Measurements from ENCODE around the gene NEK7. TPM values are rescaled to one million over a fixed set of nuclear protein-coding genes. Genes with fewer than 3 reads are reported as not detected.

Gene NEK7
- total RNA-seq, 1 donor from 2014 or later = 98.1 TPM

DNA sequence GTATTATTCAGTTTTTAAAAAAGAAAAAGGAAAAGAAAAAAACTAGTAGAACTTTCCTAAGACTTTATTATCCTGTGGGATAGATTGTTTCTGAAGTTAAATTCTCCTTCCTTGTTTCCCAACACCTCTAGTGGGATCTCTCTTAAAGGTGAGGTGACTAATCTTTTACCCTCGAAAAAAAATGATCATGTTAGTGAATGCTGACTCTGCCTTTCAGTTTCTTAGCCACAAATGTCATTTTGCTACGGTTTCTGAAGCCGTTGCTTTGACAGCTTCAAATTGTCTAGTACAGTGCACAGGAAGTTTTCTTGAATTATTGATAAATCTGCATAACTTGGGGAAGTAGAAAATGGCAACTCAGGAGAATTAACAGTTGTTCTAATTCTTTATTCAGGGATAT, 13.0 kb upstream of the NEK7 start:
- intact Hi-C loops (cut with DNase I) = no loop called here
- DNase-seq (no peak), ATAC-seq (no peak)
- no peaks in the 10 kb centered on the region for H3K4me1 ChIP-seq
- H3K9me3 ChIP-seq = no peaks in the 10 kb centered on the region
- H3K4me3 ChIP-seq = no peak overlapping the region
- H3K36me3 ChIP-seq = no peaks in the 10 kb centered on the region
- H3K27ac ChIP-seq = no peak overlapping the region
- no peaks in the 10 kb centered on the region for H3K27me3 ChIP-seq (ENCODE audit: low read depth)
- TF ChIP-seq, protein P1, sequence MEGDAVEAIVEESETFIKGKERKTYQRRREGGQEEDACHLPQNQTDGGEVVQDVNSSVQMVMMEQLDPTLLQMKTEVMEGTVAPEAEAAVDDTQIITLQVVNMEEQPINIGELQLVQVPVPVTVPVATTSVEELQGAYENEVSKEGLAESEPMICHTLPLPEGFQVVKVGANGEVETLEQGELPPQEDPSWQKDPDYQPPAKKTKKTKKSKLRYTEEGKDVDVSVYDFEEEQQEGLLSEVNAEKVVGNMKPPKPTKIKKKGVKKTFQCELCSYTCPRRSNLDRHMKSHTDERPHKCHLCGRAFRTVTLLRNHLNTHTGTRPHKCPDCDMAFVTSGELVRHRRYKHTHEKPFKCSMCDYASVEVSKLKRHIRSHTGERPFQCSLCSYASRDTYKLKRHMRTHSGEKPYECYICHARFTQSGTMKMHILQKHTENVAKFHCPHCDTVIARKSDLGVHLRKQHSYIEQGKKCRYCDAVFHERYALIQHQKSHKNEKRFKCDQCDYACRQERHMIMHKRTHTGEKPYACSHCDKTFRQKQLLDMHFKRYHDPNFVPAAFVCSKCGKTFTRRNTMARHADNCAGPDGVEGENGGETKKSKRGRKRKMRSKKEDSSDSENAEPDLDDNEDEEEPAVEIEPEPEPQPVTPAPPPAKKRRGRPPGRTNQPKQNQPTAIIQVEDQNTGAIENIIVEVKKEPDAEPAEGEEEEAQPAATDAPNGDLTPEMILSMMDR (IDR thresholded peaks at IDR 0.05) = no peak

GRCh38 chr1:198147216-198147615, 9.6 kb upstream of the NEK7 start:
- TF ChIP-seq, protein P1 (IDR thresholded peaks at IDR 0.05) = no peak
- ATAC-seq (no peak), DNase-seq (no peak)
- Histone ChIP-seq H3K9me3 (no peaks in the 10 kb centered on the region), H3K4me1 (peaks cover 4% of the 10 kb centered on the region), H3K27me3 (ENCODE audit: low read depth) (no peaks in the 10 kb centered on the region), H3K36me3 (no peaks in the 10 kb centered on the region), H3K27ac (no peak overlapping the region), H3K4me3 (no peak overlapping the region)
- intact Hi-C loops (cut with DNase I) = no loop called here

DNA sequence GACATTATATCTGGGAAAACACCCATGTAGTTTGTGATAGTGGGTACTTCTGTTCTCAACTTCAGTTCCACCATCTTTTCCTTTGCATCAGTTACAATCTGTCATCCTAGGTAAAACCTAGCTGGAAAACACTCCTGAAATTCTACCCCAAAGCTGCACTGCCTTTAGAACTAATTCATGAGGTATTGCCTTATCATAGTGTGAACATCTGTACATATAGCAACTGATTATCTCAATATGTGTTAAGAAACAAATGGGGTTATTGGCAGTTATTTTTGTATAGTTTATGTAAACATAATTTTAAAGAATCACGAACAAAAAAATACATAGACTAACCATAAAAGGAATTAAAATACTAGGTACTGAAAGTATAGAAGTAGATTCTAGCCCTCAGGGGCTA, 6.4 kb upstream of the NEK7 start:
- H3K36me3 ChIP-seq = no peaks in the 10 kb centered on the region
- ATAC-seq (no peak), DNase-seq (no peak)
- intact Hi-C loops (cut with DNase I) = no loop called here
- TF ChIP-seq, protein P1 (IDR thresholded peaks at IDR 0.05) = no peak
- no peak overlapping the region for H3K27ac ChIP-seq
- H3K4me1 ChIP-seq = peaks cover 4% of the 10 kb centered on the region
- H3K9me3 ChIP-seq = no peaks in the 10 kb centered on the region
- no peak overlapping the region for H3K4me3 ChIP-seq
- no peaks in the 10 kb centered on the region for H3K27me3 ChIP-seq (ENCODE audit: low read depth)

- peaks cover 4% of the 10 kb centered on the region for H3K4me1 ChIP-seq
These were observed 5.1 kb upstream of the NEK7 start for GRCh38 chr1:198151688-198152087.

DNA sequence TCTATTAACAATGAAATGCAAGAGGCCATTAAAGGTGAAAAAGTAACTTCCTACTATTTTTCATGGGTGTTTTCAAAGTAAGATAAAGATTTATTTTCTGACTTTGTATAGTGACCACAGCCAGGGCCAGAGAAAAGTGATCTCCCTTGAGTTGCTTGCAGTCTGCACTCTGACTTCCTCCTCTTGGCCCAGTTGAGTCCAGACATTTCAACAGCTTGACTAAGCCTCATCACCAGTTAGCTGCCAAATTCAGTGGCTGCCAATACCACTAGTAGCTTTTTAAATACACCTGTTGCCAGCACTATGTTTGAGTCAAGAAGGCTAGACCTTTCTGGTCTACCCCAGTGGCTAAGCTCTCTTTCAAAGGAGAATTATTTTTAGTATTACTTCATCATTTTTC, 3.7 kb upstream of the NEK7 start:
- Histone ChIP-seq H3K4me1 (peaks cover 8% of the 10 kb centered on the region), H3K4me3 (no peak overlapping the region), H3K27ac (no peak overlapping the region), H3K9me3 (no peaks in the 10 kb centered on the region), H3K36me3 (no peaks in the 10 kb centered on the region), H3K27me3 (ENCODE audit: low read depth) (no peaks in the 10 kb centered on the region)
- TF ChIP-seq, protein P1 (IDR thresholded peaks at IDR 0.05) = no peak
- ATAC-seq (no peak), DNase-seq (no peak)
- intact Hi-C loops (cut with DNase I) = no loop called here

More at GRCh38 chr1:198151688-198152087, 5.1 kb upstream of the NEK7 start:
- intact Hi-C loops (cut with DNase I) = no loop called here
- no peaks in the 10 kb centered on the region for H3K27me3 ChIP-seq (ENCODE audit: low read depth)
- no peaks in the 10 kb centered on the region for H3K36me3 ChIP-seq
- DNase-seq (no peak), ATAC-seq (no peak)
- TF ChIP-seq, protein P1 (IDR thresholded peaks at IDR 0.05) = no peak
- H3K4me3 ChIP-seq = no peak overlapping the region
- H3K9me3 ChIP-seq = no peaks in the 10 kb centered on the region
- H3K27ac ChIP-seq = no peak overlapping the region

- ATAC-seq (no peak), DNase-seq (no peak)
- intact Hi-C loops (cut with DNase I) = no loop called here
- H3K9me3 ChIP-seq = no peaks in the 10 kb centered on the region
- no peak overlapping the region for H3K27ac ChIP-seq
- H3K36me3 ChIP-seq = no peaks in the 10 kb centered on the region
- no peak overlapping the region for H3K4me3 ChIP-seq
- no peaks in the 10 kb centered on the region for H3K27me3 ChIP-seq (ENCODE audit: low read depth)
- TF ChIP-seq, protein P1 (IDR thresholded peaks at IDR 0.05) = no peak
- H3K4me1 ChIP-seq = peaks cover 14% of the 10 kb centered on the region
These were observed 3.0 kb upstream of the NEK7 start for GRCh38 chr1:198153804-198154203.

Data from lower lobe of right lung (tissue), 2 donors.